Activated T-cell treated with anti-CD3 and anti-CD28 coated beads, Interleukin-2, amount 50 U/mL, for 24 hours (primary cell): ENCODE results near the gene PTPRG.
"Not testable (repeated sequence)": the region's sequence is repeated elsewhere in the genome, so short reads cannot be mapped to it uniquely, and the experiment has no call there.

Source experiments
- DNase-seq: peaks from one replicate; pipeline ENCODE4 v3.0.0-alpha.2; 2020
- H3K27ac Mint-ChIP-seq: 2 replicates; pipeline ENCODE4 v1.8.0; 2020; ENCODE audit warnings: mild to moderate bottlenecking, mixed read lengths
- H3K27me3 Mint-ChIP-seq: 2 replicates; pipeline ENCODE4 v1.8.0; 2020; ENCODE audit warnings: mixed read lengths
- H3K36me3 Mint-ChIP-seq: 2 replicates; pipeline ENCODE4 v1.8.0; 2020; ENCODE audit warnings: low read depth, mixed read lengths
- H3K4me1 Mint-ChIP-seq: 2 replicates; pipeline ENCODE4 v1.8.0; 2020; ENCODE audit warnings: low read depth, mixed read lengths
- H3K4me3 Mint-ChIP-seq: 2 replicates; pipeline ENCODE4 v1.8.0; 2020; ENCODE audit warnings: mild to moderate bottlenecking, moderate library complexity, mixed read lengths
- H3K9me3 Mint-ChIP-seq: 2 replicates; pipeline ENCODE4 v1.8.0; 2020; ENCODE audit warnings: mixed read lengths

The PTPRG gene

DNA sequence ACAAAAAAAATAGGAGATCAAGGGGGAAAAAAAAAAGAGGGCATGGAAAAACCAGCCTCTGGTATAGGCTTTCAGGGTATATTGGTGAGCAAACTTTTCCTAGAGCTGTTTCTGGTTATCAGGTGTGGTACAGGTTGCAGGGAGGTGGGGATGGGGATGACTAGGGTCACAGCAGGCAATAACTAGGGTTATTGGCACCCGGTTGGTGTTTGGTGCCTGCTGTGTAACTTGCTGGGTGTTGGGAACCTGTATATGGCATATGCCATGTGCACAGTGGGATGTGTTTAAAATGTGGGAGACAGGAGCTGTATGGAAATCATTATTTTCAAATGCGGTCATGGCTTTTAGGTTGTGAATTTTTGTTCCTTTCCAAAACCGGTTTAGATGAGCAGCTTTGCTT is 119.2 kb downstream of the PTPRG start:
- no peaks in the 10 kb centered on the region for H3K27me3 Mint-ChIP-seq
- no peaks in the 10 kb centered on the region for H3K36me3 Mint-ChIP-seq
- DNase-seq = no peak
- no peaks in the 10 kb centered on the region for H3K4me1 Mint-ChIP-seq
- H3K4me3 Mint-ChIP-seq = no peak overlapping the region
- no peaks in the 10 kb centered on the region for H3K9me3 Mint-ChIP-seq
- H3K27ac Mint-ChIP-seq = no peak overlapping the region

- H3K4me1 Mint-ChIP-seq = no peaks in the 10 kb centered on the region
- no peak for DNase-seq
- no peak overlapping the region for H3K27ac Mint-ChIP-seq
- no peaks in the 10 kb centered on the region for H3K27me3 Mint-ChIP-seq
- no peaks in the 10 kb centered on the region for H3K36me3 Mint-ChIP-seq
- H3K4me3 Mint-ChIP-seq = no peak overlapping the region
- no peaks in the 10 kb centered on the region for H3K9me3 Mint-ChIP-seq
Observed at GRCh38 chr3:61681636-61682035, 120.3 kb downstream of the PTPRG start.

DNA sequence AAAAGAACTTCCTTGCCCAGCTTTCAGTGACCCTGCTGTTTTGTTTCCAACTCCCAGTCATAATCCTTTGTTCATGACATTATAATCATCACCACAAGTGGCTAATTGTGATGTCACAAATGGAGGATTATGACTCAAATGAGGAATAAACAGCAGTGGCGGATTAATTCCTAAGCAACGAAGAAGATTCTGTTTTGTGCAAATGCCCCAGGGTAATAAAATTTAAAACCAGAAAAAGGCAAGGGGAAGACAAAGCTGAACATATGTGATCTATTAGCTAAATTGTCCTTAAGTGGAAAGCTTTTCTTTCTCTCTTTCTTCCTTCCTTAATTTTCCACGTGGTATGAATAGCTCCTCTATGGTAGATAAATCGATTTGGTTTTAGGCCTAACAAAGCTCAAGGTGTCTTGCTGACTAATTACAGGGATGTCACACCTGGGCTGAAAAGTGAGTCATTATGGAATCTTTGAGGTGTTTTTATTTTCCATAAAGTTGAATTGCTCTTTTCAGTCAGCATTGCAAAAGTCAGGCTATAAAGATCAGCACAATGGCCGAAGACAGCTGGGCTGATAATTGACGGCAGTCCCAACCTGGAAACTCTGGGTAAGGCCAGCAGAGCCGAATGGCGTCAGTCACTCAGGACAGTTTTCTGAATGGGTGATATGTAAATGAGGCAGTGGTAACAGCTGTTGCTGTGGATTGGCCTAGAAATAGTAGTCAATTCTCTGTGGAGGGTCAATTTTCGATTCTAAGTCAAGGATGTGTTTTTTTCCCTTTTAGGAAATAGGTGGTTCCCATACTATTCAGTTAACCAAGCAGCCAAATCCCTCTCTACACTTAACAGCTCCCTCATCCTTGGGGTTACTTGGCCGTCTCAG is 121.5 kb downstream of the PTPRG start:
- no peaks in the 10 kb centered on the region for H3K4me1 Mint-ChIP-seq
- H3K27ac Mint-ChIP-seq = no peak overlapping the region
- no peak for DNase-seq
- no peaks in the 10 kb centered on the region for H3K27me3 Mint-ChIP-seq
- no peaks in the 10 kb centered on the region for H3K9me3 Mint-ChIP-seq
- H3K4me3 Mint-ChIP-seq = no peak overlapping the region
- H3K36me3 Mint-ChIP-seq = no peaks in the 10 kb centered on the region

- H3K4me3 Mint-ChIP-seq = no peak overlapping the region
- no peaks in the 10 kb centered on the region for H3K36me3 Mint-ChIP-seq
- DNase-seq = no peak
- H3K27me3 Mint-ChIP-seq = no peaks in the 10 kb centered on the region
- no peak overlapping the region for H3K27ac Mint-ChIP-seq
- no peaks in the 10 kb centered on the region for H3K4me1 Mint-ChIP-seq
- H3K9me3 Mint-ChIP-seq = no peaks in the 10 kb centered on the region
Observed at GRCh38 chr3:61683549-61684236, 122.3 kb downstream of the PTPRG start.

GRCh38 chr3:61684386-61684785 is 123.0 kb downstream of the PTPRG start:
- no peak for DNase-seq
- no peaks in the 10 kb centered on the region for H3K4me1 Mint-ChIP-seq
- H3K4me3 Mint-ChIP-seq = no peak overlapping the region
- no peaks in the 10 kb centered on the region for H3K27me3 Mint-ChIP-seq
- H3K27ac Mint-ChIP-seq = no peak overlapping the region
- no peaks in the 10 kb centered on the region for H3K9me3 Mint-ChIP-seq
- no peaks in the 10 kb centered on the region for H3K36me3 Mint-ChIP-seq

DNA sequence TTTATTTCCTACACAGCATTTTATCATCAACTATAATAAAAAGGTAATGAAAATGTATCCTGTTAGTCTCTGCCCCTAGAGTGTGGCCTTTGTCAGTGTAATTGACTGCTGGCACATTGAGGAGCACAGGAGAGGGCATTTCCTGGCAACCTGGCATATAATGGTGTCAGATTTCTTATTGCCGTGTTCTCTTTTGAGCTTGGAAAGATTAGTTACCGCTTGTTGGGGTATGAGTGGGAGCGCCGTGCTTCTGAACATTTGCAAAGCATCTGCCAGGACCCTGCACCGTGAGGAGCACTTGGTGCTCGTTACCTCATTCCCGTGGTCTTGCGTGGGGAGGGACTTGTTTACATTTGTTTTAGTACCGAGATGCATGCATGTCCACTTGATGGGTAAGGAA is 124.4 kb downstream of the PTPRG start:
- Mint-ChIP-seq H3K27me3 (no peaks in the 10 kb centered on the region), H3K4me1 (no peaks in the 10 kb centered on the region), H3K4me3 (no peak overlapping the region), H3K27ac (no peak overlapping the region), H3K9me3 (no peaks in the 10 kb centered on the region), H3K36me3 (no peaks in the 10 kb centered on the region)
- no peak for DNase-seq

- no peaks in the 10 kb centered on the region for H3K36me3 Mint-ChIP-seq
- H3K27ac Mint-ChIP-seq = no peak overlapping the region
- no peak for DNase-seq
- no peaks in the 10 kb centered on the region for H3K4me1 Mint-ChIP-seq
- no peak overlapping the region for H3K4me3 Mint-ChIP-seq
- no peaks in the 10 kb centered on the region for H3K27me3 Mint-ChIP-seq
- H3K9me3 Mint-ChIP-seq = no peaks in the 10 kb centered on the region
Observed at GRCh38 chr3:61686228-61686648, 124.9 kb downstream of the PTPRG start.

GRCh38 chr3:61687206-61687605 is 125.8 kb downstream of the PTPRG start:
- Mint-ChIP-seq H3K36me3 (no peaks in the 10 kb centered on the region), H3K27me3 (no peaks in the 10 kb centered on the region), H3K4me3 (no peak overlapping the region), H3K4me1 (no peaks in the 10 kb centered on the region), H3K9me3 (no peaks in the 10 kb centered on the region), H3K27ac (no peak overlapping the region)
- no peak for DNase-seq

DNA sequence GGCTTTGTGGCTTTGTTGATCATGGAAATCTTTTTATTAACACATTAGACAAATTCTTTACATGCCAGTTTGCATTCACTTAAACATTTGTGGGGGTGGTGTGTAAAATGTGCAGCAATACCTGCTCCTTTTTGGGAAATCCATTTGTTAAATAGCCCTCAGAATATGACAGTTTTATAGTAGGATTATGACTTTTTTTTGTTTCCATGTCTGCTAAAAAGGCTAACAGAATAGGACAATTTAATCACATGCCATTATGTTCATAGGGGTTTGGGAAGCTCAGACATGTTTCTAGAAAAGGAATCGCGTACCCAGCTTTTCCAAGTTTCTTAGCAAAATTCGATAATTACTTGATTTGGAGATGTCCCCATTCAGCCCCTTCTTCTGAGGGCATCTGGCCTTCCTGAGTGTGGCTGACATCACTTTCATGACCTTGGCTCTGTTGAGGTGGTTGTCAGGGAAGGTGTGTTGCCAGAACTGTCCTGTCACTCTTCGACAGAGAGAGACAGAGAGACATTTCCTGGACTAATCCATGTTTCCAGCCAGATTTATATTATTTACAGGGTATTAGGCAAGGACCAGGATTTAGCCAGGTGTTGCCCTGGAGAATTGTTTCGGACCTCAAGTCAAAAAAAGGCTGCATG is 126.4 kb downstream of the PTPRG start:
- Mint-ChIP-seq H3K4me3 (no peak overlapping the region), H3K27ac (no peak overlapping the region), H3K27me3 (no peaks in the 10 kb centered on the region), H3K9me3 (no peaks in the 10 kb centered on the region), H3K36me3 (no peaks in the 10 kb centered on the region), H3K4me1 (no peaks in the 10 kb centered on the region)
- no peak for DNase-seq

- Mint-ChIP-seq H3K27me3 (no peaks in the 10 kb centered on the region), H3K36me3 (no peaks in the 10 kb centered on the region), H3K4me3 (no peak overlapping the region), H3K9me3 (no peaks in the 10 kb centered on the region), H3K27ac (no peak overlapping the region), H3K4me1 (no peaks in the 10 kb centered on the region)
- DNase-seq = no peak
Observed at GRCh38 chr3:61688307-61688984, 127.1 kb downstream of the PTPRG start.

GRCh38 chr3:61690016-61690415 is 128.6 kb downstream of the PTPRG start:
- Mint-ChIP-seq H3K27me3 (peaks cover 2% of the 10 kb centered on the region), H3K27ac (no peak overlapping the region), H3K4me3 (no peak overlapping the region), H3K9me3 (peaks cover 3% of the 10 kb centered on the region), H3K36me3 (no peaks in the 10 kb centered on the region), H3K4me1 (no peaks in the 10 kb centered on the region)
- DNase-seq = no peak

DNA sequence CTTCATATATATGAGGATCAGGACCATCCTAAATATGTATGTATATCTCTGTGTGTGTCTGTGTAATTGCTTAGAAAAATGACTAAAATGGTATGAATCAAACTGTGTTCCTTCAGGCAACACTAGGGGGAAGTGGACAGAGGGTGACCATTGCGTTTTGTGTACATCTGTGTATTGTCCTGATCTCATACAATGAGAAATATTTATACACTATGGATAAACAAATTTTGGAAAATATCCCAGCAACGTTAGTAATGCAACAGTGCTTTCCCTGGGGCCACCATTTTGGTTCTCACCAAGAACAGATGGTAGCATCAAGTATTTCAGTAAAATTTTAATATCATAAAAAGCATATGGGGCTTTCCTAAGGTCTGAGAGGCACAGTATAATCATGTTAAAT is 130.1 kb downstream of the PTPRG start:
- Mint-ChIP-seq H3K4me3 (no peak overlapping the region), H3K27ac (no peak overlapping the region), H3K36me3 (no peaks in the 10 kb centered on the region), H3K9me3 (peaks cover 3% of the 10 kb centered on the region), H3K4me1 (no peaks in the 10 kb centered on the region), H3K27me3 (peaks cover 2% of the 10 kb centered on the region)
- DNase-seq = no peak

DNA sequence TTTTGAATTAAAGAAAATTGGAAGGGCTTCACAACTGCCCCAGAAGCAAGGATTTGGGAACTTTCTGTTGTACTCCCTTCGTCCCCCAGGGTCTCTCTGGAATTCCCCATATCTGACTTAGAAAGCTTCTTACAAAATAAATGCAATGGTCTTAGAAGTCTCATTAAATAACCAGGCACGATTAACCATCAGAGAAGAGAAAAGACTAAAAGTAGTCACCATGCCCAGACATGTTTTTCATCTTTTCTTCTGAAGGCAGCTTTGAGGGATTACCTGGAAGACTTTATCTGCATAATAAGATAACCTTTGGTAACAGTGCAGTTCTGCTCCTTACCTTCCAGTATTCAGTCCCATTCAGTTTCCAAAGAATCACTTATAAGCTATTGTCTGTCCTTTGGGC is 135.9 kb downstream of the PTPRG start:
- Mint-ChIP-seq H3K9me3 (peaks cover 3% of the 10 kb centered on the region), H3K27ac (no peak overlapping the region), H3K27me3 (peaks cover 2% of the 10 kb centered on the region), H3K4me3 (no peak overlapping the region), H3K36me3 (no peaks in the 10 kb centered on the region), H3K4me1 (no peaks in the 10 kb centered on the region)
- DNase-seq = no peak

- DNase-seq, H3K27ac Mint-ChIP-seq: not testable (repeated sequence)
Observed at GRCh38 chr3:61698278-61699072, 137.1 kb downstream of the PTPRG start.

More at GRCh38 chr3:61698278-61699072, 137.1 kb downstream of the PTPRG start:
- H3K36me3 Mint-ChIP-seq, H3K4me3 Mint-ChIP-seq, H3K27me3 Mint-ChIP-seq, H3K9me3 Mint-ChIP-seq, H3K4me1 Mint-ChIP-seq: not testable (repeated sequence)
